Fibroblast of the aortic adventitia (primary cell): ENCODE data around the gene CASP8AP2. TPM values are rescaled to one million over a fixed set of nuclear protein-coding genes. Genes with fewer than 3 reads are reported as not detected.
"Not testable (repeated sequence)": the region's sequence is repeated elsewhere in the genome, so short reads cannot be mapped to it uniquely, and the experiment has no call there.

ENCODE experiments used
- DNase-seq: peaks from one replicate; pipeline ENCODE4 v3.0.0-alpha.2; 2010; ENCODE audit warnings: low read depth
- H3K4me3 ChIP-seq: 2 replicates; pipeline ENCODE4 v1.5.1; 2011; ENCODE audit warnings: low read depth, mild to moderate bottlenecking, control low read depth, low read length, moderate library complexity
- small RNA-seq: library from RNA; depleted of rRNA; stranded (forward); fragments of <200 nt; gene quantifications from one replicate; pipeline ENCODE3, GENCODE V24; 2012
- total RNA-seq: library from RNA; depleted of rRNA; stranded (reverse); fragments of >200 nt; gene quantifications from 2 replicates; pipeline ENCODE4 v1.2.3, GENCODE V29; 2012; ENCODE audit warnings: low replicate concordance
- TF ChIP-seq, protein P1 (sequence below): IDR thresholded peaks from 2 replicates; pipeline ENCODE4 v1.5.1; 2011; ENCODE audit warnings: mild to moderate bottlenecking, low read length, control low read depth, inconsistent platforms; ENCODE audit not compliant: insufficient read depth

Gene CASP8AP2
- total RNA-seq, 1 donor, result 27.6 TPM

DNA sequence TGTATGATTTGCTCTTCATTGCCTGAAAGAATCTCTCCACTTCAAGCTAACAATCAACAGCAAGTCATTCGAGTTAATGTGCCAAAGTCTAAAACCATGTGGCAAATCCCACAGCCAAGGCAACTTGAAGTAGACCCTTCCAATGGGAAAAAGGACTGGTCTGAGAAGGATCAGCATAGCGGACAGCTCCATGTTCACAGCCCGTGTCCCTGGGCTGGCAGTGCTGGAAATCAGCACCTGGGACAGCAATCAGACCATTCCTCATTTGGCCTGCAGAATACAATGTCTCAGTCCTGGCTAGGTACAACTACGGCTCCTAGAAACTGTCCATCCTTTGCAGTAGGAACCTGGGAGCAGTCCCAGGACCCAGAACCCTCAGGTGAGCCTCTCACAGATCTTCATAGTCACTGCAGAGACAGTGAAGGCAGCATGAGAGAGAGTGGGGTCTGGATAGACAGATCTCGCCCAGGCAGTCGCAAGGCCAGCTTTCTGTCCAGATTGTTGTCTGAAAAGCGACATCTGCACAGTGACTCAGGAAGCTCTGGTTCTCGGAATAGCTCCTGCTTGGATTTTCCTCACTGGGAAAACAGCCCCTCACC, 65.7 kb downstream of the CASP8AP2 start:
- H3K4me3 ChIP-seq, result no peak overlapping the region
- DNase-seq, result peak; percentile 53
- TF ChIP-seq, protein P1, sequence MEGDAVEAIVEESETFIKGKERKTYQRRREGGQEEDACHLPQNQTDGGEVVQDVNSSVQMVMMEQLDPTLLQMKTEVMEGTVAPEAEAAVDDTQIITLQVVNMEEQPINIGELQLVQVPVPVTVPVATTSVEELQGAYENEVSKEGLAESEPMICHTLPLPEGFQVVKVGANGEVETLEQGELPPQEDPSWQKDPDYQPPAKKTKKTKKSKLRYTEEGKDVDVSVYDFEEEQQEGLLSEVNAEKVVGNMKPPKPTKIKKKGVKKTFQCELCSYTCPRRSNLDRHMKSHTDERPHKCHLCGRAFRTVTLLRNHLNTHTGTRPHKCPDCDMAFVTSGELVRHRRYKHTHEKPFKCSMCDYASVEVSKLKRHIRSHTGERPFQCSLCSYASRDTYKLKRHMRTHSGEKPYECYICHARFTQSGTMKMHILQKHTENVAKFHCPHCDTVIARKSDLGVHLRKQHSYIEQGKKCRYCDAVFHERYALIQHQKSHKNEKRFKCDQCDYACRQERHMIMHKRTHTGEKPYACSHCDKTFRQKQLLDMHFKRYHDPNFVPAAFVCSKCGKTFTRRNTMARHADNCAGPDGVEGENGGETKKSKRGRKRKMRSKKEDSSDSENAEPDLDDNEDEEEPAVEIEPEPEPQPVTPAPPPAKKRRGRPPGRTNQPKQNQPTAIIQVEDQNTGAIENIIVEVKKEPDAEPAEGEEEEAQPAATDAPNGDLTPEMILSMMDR, result no peak

GRCh38 chr6:89910001-89910901, 80.6 kb downstream of the CASP8AP2 start:
- not testable (repeated sequence) for DNase-seq, H3K4me3 ChIP-seq

- TF ChIP-seq, protein P1, result no peak
- no peak for DNase-seq
- no peak overlapping the region for H3K4me3 ChIP-seq
Observed at GRCh38 chr6:89910902-89911240, 81.2 kb downstream of the CASP8AP2 start.

GRCh38 chr6:89916136-89916920, 86.6 kb downstream of the CASP8AP2 start:
- H3K4me3 ChIP-seq, result no peak overlapping the region
- TF ChIP-seq, protein P1, result no peak
- DNase-seq, result no peak

DNA sequence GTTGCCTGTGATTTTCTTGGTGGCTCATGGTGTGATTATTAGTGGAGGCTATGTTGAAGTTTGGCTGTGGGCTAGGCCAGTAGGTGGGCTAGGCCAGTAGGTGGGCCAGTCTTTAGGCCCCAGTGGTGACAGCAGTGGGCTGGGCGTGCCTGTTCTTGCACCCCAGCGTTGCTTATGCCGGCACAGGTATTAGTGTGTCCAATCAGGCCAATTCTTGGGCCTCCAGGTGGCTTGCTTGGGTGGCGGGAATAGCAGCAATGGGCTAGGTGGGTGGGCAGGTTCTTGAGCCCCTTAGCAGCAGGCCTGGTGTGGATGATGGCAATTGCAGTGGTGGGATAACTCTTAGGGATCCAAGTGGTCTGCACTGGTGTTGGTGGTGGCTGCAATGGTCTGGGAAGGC, 87.5 kb downstream of the CASP8AP2 start:
- H3K4me3 ChIP-seq, result no peak overlapping the region
- TF ChIP-seq, protein P1, result no peak
- DNase-seq, result no peak

GRCh38 chr6:89917801-89918366, 88.2 kb downstream of the CASP8AP2 start:
- no peak for DNase-seq
- H3K4me3 ChIP-seq, result no peak overlapping the region
- TF ChIP-seq, protein P1, result no peak

Small RNA genes within 50 kb of the gene (small RNA-seq; reads per million reads assigned to genes)
- gene DNAJC19P6 (not detected), gene RF00019 (not detected)

Other genes with a start within 250 kb of the CASP8AP2 start
- gene LYRM2, start 191.1 kb upstream of the CASP8AP2 start, total RNA-seq, result 19.6 and 35.5 TPM in 2 replicates
- 27.8 and 29.0 TPM in 2 replicates for gene MDN1, start 10.1 kb upstream of the CASP8AP2 start, total RNA-seq
- not detected in 2 replicates for gene GJA10, start 64.6 kb downstream of the CASP8AP2 start, total RNA-seq